GM10847 (cell line): ENCODE results near the gene AADACL4.

Source experiments
- POLR2A ChIP-seq: IDR thresholded peaks from 2 replicates; pipeline ENCODE4 v1.6.1; 2011; ENCODE audit not compliant: insufficient read length; ENCODE audit errors: extremely low read depth

AADACL4 gene

DNA sequence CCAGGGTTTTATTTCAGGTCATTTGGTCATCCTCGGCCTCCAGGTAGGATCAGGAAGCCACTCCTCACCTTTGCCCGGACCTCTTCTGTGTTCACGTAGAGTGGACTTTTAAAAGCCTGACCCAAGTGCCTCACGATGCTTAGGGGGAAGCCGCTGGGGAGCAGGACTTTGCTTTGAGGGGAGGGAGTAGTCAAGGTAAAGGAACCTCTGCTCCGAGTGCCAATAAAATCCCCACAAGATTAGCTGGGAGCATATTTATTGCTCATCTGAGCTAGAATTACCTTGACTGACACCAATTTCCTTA, 25.3 kb upstream of the AADACL4 start:
- no peak for TF ChIP-seq POLR2A

DNA sequence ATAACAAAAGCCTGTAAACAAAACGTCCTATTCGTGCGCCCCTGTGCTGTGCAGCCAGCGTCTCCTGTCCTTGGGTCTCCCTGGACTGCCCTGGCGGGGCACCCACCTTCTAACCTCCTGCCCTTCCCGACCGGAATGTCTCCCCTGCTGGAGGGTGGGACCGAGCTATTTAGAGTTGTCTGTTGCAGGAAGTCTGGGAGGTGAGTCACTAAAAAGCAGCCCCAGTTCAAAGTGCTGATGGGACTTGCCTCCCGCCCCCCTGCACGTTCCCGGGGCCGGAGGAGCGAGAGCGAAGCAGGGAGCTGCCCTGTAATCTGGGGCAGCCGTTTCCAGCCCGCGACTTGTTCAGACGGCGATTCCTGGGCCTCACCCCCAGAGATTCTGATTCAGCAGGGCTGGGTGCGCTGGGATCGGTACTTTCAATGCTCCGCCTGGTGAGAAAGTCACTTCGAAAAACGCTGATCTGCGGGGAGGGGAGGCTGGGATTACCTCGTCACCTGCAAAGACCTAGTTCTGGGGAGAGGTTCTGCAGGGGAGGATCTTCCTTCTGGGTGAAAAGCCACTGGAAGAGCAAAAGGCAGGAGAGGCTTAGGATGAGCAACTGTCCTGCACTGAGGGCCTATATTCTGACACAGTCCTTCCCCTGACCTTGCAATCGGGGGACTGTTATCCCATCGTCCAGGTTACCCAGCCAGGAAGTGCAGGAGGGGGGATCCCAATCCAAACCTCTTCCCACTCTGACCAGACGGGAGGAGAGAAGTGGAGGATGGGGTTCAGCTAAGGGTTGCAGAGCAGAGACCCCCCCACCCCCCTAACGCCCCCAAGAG, 24.7 kb upstream of the AADACL4 start:
- no peak for TF ChIP-seq POLR2A

DNA sequence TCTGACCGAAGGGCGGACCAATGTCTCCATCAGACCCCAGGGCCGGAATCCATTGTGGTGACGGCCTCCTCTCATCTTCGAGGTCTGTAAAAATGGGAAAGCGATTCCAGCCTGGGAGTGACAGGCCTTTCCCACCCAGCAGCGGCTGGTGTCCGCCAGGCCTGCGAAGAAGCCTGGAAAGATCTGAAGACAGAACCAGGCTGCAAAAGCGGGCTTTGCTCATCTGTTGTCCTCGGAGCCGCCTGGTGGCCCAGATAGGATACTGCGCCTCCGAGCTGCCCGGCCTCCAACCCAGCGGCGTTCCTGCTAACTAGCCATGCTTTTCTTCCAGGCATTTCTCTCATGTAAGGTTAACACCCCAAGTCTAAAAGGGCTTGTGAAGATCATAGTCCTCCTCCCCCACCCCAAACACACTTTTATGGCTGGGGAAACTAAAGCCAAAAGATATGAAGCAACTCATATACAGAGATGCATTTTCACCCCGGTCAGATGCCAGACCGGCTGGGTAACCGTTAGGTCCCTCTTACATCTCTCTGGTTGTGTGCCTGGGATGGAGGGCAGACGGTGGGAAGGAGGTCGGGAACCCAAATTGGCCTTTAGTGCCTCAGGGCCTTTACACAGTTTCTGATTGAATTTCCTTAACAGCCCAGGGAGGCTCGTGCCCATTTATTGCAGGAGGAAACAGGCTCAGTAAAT, 23.9 kb upstream of the AADACL4 start:
- no peak for TF ChIP-seq POLR2A

DNA sequence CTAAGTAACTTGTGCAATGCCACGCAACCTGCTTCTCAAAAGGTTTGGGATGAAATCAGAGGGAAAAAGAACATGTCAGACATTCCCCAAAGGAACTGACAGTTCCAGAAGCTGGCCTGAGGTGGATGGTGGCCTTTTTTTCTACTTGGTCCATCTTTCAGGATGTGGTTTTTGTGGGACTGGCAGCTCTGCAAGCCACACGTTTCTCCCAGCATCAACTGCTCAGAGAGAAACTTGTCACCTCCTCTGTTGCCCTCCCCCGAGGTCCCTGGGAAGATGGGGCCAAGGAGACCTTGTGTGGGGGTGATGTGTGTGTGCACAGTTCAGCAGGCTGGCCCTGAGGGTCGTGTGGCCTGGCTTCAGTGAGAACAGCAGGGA, 23.4 kb upstream of the AADACL4 start:
- TF ChIP-seq POLR2A = no peak

DNA sequence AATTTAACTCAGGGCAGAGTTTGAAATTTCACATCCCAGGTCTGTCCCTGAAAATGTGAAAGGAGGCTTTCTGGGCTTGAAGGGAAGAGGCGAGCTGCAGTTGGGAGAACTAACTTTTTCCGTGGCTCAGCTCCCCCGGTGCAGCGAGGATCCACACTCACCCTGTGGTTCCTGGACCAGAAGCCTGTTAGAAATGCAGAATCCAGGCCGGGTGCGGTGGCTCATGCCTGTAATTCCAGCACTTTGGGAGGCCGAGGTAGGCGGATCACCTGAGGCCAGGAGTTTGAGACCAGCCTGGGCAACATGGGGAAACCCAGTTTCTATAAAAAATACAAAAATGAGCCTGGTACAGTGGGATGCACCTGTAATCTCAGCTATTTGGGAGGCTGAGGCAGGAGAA, 23.0 kb upstream of the AADACL4 start:
- TF ChIP-seq POLR2A = no peak

DNA sequence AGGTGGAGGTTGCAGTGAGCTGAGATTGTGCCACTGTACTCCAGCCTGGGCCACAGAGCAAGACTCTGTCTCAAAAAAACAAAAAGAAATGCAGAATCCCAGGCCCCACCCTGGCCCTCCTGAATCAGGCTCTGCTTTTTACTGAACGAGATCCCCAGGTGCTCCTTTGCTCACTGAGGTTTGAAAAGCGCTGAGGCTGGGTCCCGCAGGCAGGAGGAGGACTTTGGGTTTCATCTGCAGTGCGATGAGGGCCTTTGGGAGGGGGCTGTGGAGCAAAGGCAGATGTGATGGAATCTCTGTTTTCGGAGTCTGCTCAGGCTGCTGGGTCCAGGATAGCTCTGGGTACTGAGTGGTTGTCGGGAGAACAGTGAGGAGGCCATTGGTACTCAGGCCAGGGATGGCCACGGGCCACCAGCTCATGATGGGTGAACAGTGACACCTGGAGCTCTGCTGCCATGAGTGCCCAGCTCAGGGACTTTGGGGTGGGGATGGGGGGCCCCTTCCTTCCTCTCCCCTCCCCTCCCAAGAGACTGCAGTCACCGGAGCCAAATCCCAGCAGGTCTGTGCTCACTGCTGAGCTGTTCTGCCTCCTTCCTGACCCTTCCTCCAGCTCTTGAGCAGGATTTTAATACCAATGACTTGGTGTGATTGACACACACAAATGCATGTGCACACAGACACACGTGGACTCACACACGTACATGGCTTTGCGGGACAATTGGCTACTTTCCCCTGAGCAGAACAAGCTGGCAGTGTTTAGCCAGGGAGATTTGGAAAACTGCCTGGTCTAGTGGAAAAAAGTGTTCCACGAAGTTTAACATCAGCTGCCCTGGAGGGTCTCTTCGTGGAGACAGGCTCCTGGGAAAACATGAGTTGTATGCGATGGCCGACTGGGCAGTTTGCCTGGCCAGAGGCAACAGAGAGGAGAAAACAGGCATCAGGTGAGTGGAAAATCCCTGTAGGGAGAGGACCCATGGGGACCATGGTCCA, 22.2 kb upstream of the AADACL4 start:
- TF ChIP-seq POLR2A = no peak

DNA sequence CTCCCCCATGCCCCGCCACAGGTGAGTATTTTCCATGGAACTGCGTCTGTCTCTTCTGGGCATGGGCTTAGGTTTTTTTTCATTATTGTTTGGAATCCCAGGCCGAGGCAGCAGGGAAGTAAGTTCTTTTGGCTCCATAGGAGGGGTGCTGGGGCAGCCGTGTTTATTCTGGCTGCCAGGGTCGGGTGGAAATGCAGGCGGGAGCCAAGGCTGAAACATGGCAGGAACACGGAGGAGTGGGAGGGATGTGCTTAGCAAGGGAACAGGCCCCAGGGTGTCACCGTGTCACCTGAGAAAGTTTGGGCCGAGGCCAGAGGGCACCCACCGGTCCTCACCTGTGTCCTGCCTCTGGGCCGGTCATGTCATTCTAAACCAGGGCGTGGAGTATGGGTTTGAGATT, 21.4 kb upstream of the AADACL4 start:
- TF ChIP-seq POLR2A = no peak

DNA sequence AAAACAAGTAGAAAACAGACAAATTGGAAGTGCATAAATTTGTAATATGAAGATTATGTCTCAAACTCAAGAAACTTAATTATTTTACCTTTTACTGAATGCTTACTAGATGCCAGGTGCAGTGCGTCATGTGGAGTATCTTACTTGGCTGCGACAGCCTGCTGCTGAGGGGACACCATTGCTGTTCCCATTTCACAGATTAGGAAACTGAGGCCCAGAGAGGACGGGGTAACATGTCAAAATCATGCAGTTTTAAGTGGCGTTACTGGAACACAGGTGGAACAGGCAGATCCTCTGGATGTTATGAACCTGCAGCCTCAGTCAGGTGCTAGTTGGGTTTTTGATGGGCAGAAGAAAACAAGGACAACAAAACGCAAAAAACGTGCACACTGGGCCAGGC, 18.6 kb upstream of the AADACL4 start:
- TF ChIP-seq POLR2A = no peak

DNA sequence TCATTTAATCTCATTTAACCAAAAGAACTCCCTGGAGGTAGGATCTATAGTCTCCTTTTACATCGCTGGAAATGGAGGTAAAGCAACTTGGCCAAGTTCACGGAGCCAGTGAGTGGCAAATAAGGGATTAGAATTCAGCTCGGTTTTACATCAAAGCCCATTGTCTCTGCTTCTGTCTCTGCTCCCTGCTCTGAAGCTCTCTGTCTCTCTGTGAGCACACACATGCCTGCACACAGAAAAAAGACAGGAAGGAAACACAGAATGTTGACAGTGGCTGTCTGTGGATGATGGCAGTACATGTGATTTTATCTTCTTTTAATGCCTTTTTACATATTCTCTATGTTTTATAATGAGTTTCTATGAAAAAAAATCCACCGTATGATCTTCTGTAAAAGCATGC, 17.0 kb upstream of the AADACL4 start:
- TF ChIP-seq POLR2A = no peak

DNA sequence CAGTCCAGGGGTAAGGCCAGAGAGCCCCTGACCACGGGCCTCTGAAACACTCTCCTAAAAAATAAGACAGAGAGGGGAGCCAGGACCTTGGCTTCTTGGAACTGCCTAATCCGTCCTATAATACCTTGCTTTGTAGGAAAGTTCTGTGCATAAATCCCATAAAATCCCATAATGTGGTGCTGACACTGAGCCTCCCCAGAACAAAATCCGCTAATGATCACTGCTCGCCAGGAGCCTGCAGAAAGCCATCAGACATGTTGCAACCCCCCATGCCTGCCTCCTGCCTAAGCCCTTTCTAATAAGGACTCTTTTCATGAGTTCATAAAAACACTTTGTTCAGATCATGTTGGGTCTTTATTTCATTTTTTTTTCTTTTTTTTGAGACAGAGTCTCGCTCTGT, 16.6 kb upstream of the AADACL4 start:
- no peak for TF ChIP-seq POLR2A

DNA sequence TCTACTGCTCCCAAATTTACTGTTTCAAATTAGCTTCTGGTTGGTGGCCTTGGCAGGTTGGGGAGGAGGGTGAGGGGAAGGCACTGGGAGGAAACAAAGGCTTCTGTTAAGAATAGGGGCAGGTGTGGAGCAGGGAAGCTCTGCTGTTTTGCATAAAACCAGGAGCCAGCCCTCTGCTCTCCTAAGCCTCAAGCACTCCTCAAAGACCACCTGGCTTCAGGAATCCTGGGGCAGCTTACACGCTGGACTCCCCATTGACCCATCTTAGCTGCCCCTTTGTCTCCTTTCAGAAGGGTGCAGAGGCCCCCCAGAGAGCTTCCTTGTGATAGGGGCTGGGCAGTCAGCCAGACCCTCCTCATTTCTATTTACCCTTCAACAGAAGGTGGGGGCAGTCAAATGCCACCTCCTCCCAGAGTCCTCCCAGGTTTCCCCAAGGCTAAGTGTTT, 14.4 kb upstream of the AADACL4 start:
- no peak for TF ChIP-seq POLR2A

DNA sequence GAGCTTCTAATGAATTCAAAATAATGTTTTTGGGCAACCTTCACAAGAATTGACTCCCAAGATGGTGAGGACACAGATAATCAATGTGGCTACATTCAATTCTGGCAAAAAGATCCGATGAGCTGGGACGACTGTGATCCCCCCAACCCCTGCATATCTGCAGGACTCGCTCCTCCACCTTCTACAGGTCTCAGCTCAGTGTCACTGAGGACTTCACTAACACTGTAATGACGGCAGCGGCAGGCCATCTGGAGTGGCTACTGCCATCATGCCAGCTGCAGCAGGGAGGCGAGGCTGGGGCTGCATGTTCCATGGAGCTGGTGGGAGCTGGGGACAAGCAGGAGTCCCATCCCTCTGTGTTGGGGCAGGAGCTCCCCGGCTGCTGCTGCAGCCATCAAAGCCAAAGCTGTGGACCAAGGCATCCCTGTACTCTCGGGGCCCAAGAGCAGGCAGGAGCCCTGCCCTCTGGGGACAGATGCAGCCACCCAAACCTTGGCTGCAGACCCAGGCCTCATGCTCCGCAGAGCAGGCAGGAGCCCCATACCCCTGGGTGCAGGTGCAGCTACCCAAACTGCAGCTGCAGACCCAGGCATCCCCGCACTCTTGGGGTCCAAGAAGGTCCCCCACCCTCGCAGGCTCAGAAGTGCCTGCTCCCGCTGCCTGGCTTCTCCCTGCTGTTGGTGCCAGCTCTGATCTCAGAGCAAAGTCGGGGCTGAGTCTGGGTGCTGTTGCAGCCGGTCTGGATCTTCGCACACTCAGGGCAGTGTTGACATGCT, 13.7 kb upstream of the AADACL4 start:
- TF ChIP-seq POLR2A = no peak

DNA sequence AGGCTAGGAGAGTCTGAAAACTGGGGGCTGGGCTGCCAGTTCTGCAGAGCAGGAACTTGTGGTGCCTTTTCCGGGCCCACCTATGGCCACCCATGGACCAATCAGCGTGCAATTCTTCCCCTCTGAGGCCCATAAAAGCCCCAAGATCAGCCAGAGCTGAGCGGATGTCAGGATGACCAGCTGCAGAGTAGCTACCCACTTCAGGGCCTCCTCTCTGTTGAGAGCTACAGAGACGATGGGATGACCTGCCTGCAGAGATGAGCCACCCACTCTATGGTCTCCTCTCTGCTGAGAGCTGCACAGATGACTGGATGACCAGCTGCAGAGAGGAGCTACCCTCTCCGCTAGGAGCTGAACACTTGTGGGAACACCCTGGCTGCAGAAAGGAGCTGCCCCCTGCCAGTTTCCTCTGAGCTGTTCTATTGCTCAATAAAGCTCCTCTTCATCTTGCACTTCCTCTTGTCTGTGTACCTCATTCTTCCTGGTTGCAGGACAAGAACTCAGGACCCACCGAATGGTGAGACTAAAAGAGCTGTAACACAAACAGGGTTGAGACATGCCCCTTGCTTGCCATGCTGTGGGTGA, 12.8 kb upstream of the AADACL4 start:
- no peak for TF ChIP-seq POLR2A

DNA sequence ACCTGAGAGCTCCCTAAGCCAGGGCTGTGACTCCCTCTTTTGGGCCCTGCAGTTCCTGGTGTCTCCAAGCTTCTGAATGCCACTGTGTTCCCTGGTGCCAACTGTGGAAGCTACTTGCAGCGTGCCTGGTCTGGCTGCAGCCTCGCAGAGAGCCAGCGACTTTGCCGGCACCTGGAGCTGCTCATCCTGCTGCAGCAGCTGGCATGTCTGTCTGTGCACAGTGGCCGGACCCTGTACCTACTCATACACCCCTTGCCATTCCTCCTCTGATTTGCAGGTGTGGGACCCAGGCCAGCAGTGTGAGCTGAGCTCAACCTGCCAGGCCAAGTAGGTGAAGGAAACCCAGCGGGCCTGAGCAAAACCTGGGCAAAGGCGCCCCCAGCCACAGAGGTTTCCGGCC, 12.3 kb upstream of the AADACL4 start:
- TF ChIP-seq POLR2A = no peak

DNA sequence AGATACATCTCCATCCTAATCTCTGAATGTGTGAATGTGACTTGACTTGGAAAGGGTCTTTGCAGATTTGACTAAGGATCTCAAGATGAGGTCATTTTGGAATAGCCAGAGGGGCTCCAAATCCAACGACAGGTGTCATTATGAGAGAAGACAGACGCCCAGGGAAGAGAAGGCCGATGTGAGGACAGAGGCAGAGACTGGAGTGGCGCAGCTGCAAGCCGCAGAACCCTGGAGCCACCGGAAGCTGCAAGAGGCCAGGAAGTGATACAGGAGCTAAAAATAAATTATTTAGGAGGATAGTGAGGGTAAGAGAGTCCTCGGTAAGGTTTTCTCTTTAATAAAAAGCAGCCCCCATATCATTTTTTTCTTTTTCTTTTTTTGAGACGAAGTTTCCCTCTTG, 9.7 kb upstream of the AADACL4 start:
- TF ChIP-seq POLR2A = no peak
